Measurements from ENCODE around the gene BRD7.

GRCh38 chr16:50279504-50279865, 89.3 kb downstream of the BRD7 start:
- TF ChIP-seq CTCF (IDR thresholded peaks at IDR 0.05) (no peak), PHF8 (IDR thresholded peaks at IDR 0.05; ENCODE audit: borderline replicate concordance, low read depth) (no peak), USF2 (IDR thresholded peaks at IDR 0.05) (no peak), HOXB13 (CRISPR knock-in tag; IDR thresholded peaks at IDR 0.05; ENCODE audit: low read depth) (no peak), EP300 (IDR thresholded peaks at IDR 0.05) (no peak)

Data from A549 (cell line).